HepG2 (cell line): Measurements from ENCODE around the gene SLC28A1.

Source experiments
- HDAC6 ChIP-seq: fragments of 200-600 bp; sonication (generic); IDR thresholded peaks from 2 replicates; pipeline ENCODE4 v1.7.0; 2017; ENCODE audit warnings: mild to moderate bottlenecking, antibody characterized with exemption, low read length, low read depth
- PHF8 ChIP-seq: sonication (generic); formaldehyde crosslinking; IDR thresholded peaks from 2 replicates; pipeline ENCODE4 v1.5.0; 2020; ENCODE audit warnings: missing genetic modification reagents
- RNF2 ChIP-seq: fragments of 450-650 bp; conservative IDR thresholded peaks from 2 replicates; pipeline ENCODE4 v1.6.1; 2016; ENCODE audit warnings: low read depth

DNA sequence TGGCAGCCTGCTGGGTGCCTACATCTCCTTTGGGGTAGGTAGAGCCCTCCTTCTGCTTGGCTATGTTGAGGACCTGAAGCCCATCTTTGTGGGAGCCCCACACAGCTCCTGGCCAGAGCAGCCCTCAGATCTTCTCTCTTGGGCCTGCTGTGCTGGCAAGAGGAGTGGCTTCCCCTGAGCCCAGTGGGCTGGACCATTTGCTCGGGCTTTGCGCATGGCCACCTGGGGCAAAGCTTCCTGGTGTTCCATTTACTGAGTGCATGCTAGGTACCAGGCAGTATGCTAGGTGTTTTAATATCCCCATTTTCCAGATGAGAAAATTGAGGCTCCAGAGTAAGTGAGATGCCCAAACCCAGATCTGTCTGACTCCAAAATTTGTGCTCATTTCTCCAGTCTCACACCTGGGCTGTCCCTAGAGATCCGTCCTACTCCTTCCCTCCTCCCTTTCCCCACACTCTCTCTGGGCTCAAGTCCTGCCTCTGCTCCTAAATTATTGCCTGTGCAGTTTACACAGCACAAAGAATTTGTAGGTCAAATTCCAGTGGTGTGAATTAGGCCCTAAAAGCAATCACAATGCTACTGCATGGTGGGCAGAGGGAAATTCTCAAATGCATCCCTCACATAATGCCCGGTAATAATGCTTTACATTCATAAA is 39.7 kb downstream of the SLC28A1 start:
- no peak for TF ChIP-seq PHF8 (CRISPR knock-in tag)
- no peak for TF ChIP-seq HDAC6
- no peak for TF ChIP-seq RNF2
